ENCODE data around the gene TMEFF1. TPM values are rescaled to one million over a fixed set of nuclear protein-coding genes. Genes with fewer than 3 reads are reported as not detected.

Gene TMEFF1
- total RNA-seq, 1 donor from 2014 or later: 0.13 TPM

DNA sequence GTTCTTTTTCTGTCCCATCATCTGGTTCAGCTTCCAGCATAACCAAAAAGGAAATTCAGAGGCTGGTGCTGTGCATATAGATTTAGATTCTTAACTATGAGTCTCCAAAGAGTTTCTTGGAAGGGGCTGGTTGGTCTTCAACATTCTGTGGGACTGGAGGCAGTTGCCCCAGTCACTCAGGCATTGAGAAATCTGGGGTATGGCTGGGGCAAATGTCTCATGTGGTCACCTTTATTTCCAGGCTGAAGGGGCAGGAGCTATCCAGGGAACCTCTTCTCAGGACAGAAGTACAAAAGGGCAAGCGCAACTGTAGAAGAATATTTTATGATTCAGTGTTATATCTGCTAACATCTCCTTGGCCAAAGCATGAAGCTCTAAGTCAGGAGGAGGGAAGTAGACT, 15.4 kb upstream of the TMEFF1 start:
- Mint-ChIP-seq H3K4me3 (no peak overlapping the region), H3K36me3 (ENCODE audit: low read depth) (no peaks in the 10 kb centered on the region), H3K4me1 (ENCODE audit: low read depth) (no peaks in the 10 kb centered on the region), H3K27ac (no peak overlapping the region), H3K9me3 (no peaks in the 10 kb centered on the region), H3K27me3 (ENCODE audit: insufficient read depth) (peaks cover 9% of the 10 kb centered on the region)
- intact Hi-C loops (cut with micrococcal nuclease): no loop called here
- no peak for DNase-seq (ENCODE audit: low spot score)

DNA sequence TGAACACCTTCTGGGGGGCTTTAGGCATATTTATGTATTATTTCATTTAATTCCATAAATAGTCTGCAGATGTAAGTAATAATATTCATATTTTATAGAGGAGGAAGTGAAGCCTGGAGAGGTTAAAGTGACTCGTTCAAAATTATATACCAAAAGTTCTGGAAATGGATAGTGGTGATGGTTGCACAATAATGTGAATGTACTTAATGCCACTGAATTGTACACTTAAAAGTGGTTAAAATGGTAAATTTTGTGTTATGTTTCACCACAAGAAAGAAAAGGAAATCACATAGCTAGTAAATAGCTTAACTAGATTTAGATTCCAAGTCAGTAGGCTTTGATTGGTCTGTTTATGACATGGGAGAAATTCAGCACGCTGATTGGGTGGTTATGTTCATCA, 13.0 kb upstream of the TMEFF1 start:
- H3K4me3 Mint-ChIP-seq: no peak overlapping the region
- peaks cover 14% of the 10 kb centered on the region for H3K27me3 Mint-ChIP-seq (ENCODE audit: insufficient read depth)
- H3K36me3 Mint-ChIP-seq (ENCODE audit: low read depth): no peaks in the 10 kb centered on the region
- H3K27ac Mint-ChIP-seq: no peak overlapping the region
- H3K4me1 Mint-ChIP-seq (ENCODE audit: low read depth): no peaks in the 10 kb centered on the region
- no peak for DNase-seq (ENCODE audit: low spot score)
- intact Hi-C loops (cut with micrococcal nuclease): no loop called here
- H3K9me3 Mint-ChIP-seq: no peaks in the 10 kb centered on the region

DNA sequence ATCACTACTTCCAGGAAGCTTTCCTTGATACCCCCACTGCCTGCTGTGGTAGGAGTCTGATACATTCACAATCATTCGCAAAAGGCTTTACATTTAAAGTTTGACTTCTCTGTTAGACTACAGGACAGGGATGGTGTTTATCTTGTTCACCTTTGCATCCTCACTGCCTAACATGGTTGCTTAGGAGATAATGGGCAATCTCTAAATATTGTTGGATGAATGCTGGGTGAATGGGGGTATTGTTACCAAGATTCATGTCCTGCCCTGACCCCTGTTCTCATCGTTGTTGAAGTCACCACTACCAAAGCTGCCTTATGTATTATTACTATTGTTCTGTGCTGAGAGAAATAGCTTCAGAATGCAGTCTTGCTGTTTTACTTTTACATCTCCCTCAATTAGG, 7.7 kb upstream of the TMEFF1 start:
- Mint-ChIP-seq H3K27me3 (ENCODE audit: insufficient read depth) (peaks cover 11% of the 10 kb centered on the region), H3K9me3 (no peaks in the 10 kb centered on the region), H3K4me1 (ENCODE audit: low read depth) (no peaks in the 10 kb centered on the region), H3K27ac (no peak overlapping the region), H3K36me3 (ENCODE audit: low read depth) (no peaks in the 10 kb centered on the region), H3K4me3 (no peak overlapping the region)
- intact Hi-C loops (cut with micrococcal nuclease): no loop called here
- no peak for DNase-seq (ENCODE audit: low spot score)

DNA sequence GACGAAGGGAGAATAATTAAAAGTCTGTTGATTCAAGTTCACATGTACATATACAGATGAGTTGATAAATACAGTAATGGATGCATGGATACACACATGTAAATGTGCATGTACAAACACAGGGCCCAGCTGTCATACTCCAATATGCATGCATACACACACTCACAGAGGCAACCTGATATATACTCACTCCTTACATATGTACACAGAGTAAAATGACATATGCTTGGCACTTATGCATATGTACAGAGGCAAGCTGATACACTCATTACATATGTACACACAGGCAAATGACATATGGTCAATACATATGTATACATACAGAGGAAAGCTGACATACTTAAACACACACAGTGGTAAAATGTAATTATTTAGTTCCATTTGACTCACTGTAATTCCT, 7.2 kb upstream of the TMEFF1 start:
- Mint-ChIP-seq H3K27ac (no peak overlapping the region), H3K9me3 (no peaks in the 10 kb centered on the region), H3K27me3 (ENCODE audit: insufficient read depth) (peaks cover 16% of the 10 kb centered on the region), H3K4me3 (no peak overlapping the region), H3K36me3 (ENCODE audit: low read depth) (no peaks in the 10 kb centered on the region), H3K4me1 (ENCODE audit: low read depth) (no peaks in the 10 kb centered on the region)
- no peak for DNase-seq (ENCODE audit: low spot score)
- intact Hi-C loops (cut with micrococcal nuclease): no loop called here

DNA sequence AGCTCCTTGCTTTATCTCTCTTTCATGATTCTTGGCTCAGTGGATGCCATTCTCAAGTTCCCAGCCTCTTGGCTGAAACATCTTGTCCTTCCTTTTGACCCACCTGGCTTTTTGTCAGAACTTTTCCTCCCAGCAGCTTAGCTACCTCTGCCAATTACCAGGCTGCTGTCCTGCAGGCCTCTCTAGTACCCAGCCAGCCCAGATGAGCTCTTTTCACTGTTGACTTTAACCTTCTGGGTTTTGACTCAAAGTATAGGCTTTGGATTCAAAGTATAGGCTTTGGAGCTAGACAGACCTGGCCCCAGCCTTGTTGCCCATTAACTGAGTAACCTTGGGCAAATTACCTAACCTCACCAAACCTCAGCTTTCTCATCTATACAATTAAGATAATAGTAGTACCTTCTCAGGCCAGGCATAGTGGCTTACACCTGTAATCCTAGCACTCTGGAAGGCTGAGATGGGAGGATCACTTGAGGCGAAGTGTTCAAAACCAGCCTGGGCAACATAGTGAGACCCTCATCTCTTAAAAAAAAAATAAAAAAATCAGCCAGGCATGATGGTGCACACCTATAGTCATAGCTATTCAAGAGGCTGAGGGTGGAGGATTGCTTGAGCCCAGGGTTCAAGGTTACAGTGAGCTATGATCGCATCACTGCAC, 6.6 kb upstream of the TMEFF1 start:
- no peaks in the 10 kb centered on the region for H3K36me3 Mint-ChIP-seq (ENCODE audit: low read depth)
- no peak for DNase-seq (ENCODE audit: low spot score)
- intact Hi-C loops (cut with micrococcal nuclease): no loop called here
- peaks cover 21% of the 10 kb centered on the region for H3K27me3 Mint-ChIP-seq (ENCODE audit: insufficient read depth)
- no peak overlapping the region for H3K27ac Mint-ChIP-seq
- H3K9me3 Mint-ChIP-seq: no peaks in the 10 kb centered on the region
- no peak overlapping the region for H3K4me3 Mint-ChIP-seq
- H3K4me1 Mint-ChIP-seq (ENCODE audit: low read depth): no peaks in the 10 kb centered on the region

DNA sequence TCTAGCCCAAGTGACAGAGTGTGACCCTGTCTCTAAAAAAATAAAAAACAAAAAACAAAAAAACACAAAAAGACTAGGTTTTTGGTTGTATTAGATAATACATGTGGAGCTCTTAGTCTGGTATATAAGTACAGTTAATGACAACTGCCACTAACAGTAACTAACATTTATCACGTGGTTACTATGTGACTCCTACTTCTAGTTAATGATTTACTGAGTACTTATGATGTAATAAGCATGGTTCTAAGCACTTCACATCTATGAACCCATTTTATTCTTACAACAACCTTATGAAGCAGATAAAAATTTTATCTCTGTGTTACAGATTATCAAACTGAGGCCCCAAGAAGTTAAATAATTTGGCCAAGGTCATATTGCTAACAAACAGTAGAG, 6.1 kb upstream of the TMEFF1 start:
- intact Hi-C loops (cut with micrococcal nuclease): no loop called here
- no peaks in the 10 kb centered on the region for H3K4me1 Mint-ChIP-seq (ENCODE audit: low read depth)
- no peaks in the 10 kb centered on the region for H3K9me3 Mint-ChIP-seq
- H3K27ac Mint-ChIP-seq: no peak overlapping the region
- no peak for DNase-seq (ENCODE audit: low spot score)
- H3K36me3 Mint-ChIP-seq (ENCODE audit: low read depth): no peaks in the 10 kb centered on the region
- H3K27me3 Mint-ChIP-seq (ENCODE audit: insufficient read depth): peaks cover 26% of the 10 kb centered on the region
- no peak overlapping the region for H3K4me3 Mint-ChIP-seq

DNA sequence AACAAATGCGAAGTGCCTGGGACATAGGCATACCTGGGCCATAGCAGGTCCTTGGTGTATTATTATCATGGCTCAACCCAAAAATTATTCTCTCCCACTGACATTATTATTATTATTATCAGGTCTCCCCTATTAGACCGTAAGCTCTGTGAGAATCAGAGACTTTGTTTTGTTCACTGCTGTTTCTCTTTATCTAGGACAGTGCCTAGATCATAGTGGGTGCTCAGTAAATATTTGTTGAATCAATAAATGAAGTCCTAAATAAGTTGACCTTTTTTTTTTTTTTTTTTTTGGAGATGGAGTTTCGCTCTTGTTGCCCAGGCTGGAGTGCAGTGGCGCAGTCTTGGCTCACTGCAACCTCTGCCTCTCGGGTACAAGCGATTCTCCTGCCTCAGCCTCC, 4.9 kb upstream of the TMEFF1 start:
- no peaks in the 10 kb centered on the region for H3K9me3 Mint-ChIP-seq
- H3K27ac Mint-ChIP-seq: no peak overlapping the region
- no peaks in the 10 kb centered on the region for H3K4me1 Mint-ChIP-seq (ENCODE audit: low read depth)
- no peak for DNase-seq (ENCODE audit: low spot score)
- intact Hi-C loops (cut with micrococcal nuclease): no loop called here
- no peaks in the 10 kb centered on the region for H3K36me3 Mint-ChIP-seq (ENCODE audit: low read depth)
- H3K27me3 Mint-ChIP-seq (ENCODE audit: insufficient read depth): peaks cover 36% of the 10 kb centered on the region
- no peak overlapping the region for H3K4me3 Mint-ChIP-seq

DNA sequence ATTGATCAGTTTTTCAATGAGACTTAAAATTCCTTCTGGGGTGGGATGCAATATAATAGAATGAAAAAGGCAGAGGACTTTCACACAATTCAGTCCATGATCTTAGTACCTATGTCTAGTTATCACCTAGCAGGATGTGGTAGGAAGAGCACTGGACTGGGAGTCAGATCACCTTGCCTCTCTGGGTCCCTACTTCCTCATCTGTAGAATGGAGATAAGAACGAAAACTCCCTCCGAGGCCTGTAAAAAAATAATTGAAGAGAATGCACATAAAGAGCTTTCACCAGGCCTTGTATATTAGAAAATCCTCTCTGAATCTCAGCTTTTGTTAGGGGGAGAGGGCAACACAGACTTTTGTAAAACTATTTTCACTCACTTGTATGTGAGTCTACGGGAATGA, 681 bp upstream of the TMEFF1 start:
- Mint-ChIP-seq H3K27ac (no peak overlapping the region), H3K4me1 (ENCODE audit: low read depth) (peaks cover 7% of the 10 kb centered on the region), H3K27me3 (ENCODE audit: insufficient read depth) (peaks cover 52% of the 10 kb centered on the region), H3K4me3 (peak overlapping the region; percentile 71), H3K36me3 (ENCODE audit: low read depth) (no peaks in the 10 kb centered on the region), H3K9me3 (no peaks in the 10 kb centered on the region)
- intact Hi-C loops (cut with micrococcal nuclease): loop anchor here (5.0 kb wide), 1 partner anchor 120 kb away; the partner anchor contains the start of gene TEX10
- DNase-seq (ENCODE audit: low spot score): no peak

DNA sequence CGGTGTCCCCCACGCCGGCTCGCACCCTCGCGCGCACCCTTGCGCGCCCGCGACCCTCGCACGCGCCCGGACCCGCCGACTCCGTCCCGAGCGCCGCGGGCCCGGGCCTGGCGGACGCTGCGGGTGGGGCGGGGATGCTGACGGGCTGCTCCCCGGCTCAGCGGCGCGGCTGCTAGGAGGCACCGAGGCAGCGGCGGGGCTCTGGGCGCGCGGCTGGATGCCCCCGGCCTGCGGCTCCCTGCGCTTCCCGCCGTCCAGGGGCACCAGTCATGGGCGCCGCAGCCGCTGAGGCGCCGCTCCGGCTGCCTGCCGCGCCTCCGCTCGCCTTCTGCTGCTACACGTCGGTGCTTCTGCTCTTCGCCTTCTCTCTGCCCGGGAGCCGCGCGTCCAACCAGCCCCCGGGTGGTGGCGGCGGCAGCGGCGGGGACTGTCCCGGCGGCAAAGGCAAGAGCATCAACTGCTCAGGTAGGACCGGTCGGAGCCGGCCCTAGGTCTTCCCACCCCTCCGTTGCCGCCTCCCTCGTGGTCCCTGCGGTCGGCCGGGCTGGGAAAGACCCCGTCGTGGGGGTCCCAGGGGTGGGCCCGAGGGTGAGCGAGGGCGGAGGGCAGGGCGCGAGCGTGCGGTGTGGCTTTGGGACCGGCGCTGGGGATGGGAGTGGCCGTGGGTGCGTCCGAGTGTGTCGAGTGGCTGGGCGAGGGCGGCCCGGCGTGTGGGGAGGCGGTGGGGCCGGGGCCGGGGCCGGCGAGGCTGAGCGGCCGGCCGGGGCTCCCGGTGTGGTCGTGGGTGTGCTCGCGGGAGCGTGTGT, 530 bp downstream of the TMEFF1 start:
- no peak for DNase-seq (ENCODE audit: low spot score)
- intact Hi-C loops (cut with micrococcal nuclease): loop anchor here (5.0 kb wide), 1 partner anchor 121 kb away; the partner anchor contains the start of gene TEX10
- no peak overlapping the region for H3K27ac Mint-ChIP-seq
- H3K9me3 Mint-ChIP-seq: no peaks in the 10 kb centered on the region
- H3K27me3 Mint-ChIP-seq (ENCODE audit: insufficient read depth): peaks cover 52% of the 10 kb centered on the region
- no peaks in the 10 kb centered on the region for H3K36me3 Mint-ChIP-seq (ENCODE audit: low read depth)
- peaks cover 7% of the 10 kb centered on the region for H3K4me1 Mint-ChIP-seq (ENCODE audit: low read depth)
- peak overlapping the region; percentile 80 for H3K4me3 Mint-ChIP-seq

DNA sequence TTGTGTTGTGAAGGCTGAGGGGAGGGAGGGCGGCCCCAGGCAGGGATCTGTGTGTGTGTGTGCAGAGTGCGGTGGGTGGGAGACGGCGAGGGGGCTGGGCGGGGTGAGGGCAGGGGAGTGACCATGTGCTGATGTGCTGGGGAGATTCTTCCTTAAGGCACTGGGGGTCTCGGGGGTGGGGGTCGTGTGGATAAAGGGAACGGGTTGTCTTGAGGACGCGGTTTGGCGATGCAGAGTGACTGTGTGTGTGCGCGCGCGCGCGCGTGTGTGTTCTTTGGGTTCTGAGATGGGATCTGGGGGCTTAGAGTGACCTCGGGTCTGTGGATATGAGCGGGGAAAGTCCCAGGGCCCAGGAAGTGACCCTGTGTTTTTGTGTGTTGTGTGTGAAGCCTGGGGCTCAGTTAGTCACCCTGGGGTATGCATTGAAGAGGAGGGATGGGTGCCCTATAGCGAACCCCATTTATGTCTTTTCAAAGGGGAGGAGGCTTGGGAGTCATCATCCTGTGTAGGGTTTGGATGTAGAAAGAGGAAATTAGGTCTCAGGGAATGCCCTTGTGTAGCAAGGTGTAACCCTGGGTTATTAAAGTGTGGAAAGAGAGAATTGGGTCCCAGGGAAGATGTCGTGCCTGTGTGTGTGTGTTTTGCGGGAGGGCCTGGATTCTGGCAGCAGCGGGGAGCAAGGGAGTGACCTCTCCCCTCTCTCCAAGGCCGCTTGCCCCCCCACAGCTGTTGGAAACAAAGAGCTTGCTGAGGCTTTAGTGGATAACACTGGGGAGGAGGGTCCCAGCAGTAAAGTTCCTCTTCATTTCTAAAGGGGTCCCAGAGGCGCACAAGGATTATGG, 1.4 kb downstream of the TMEFF1 start:
- Mint-ChIP-seq H3K36me3 (ENCODE audit: low read depth) (no peaks in the 10 kb centered on the region), H3K9me3 (no peaks in the 10 kb centered on the region), H3K4me3 (peak overlapping the region; percentile 80), H3K4me1 (ENCODE audit: low read depth) (peaks cover 7% of the 10 kb centered on the region), H3K27ac (no peak overlapping the region), H3K27me3 (ENCODE audit: insufficient read depth) (peaks cover 52% of the 10 kb centered on the region)
- intact Hi-C loops (cut with micrococcal nuclease): loop anchor here (5.0 kb wide), 1 partner anchor 122 kb away; the partner anchor contains the start of gene TEX10
- DNase-seq (ENCODE audit: low spot score): no peak

DNA sequence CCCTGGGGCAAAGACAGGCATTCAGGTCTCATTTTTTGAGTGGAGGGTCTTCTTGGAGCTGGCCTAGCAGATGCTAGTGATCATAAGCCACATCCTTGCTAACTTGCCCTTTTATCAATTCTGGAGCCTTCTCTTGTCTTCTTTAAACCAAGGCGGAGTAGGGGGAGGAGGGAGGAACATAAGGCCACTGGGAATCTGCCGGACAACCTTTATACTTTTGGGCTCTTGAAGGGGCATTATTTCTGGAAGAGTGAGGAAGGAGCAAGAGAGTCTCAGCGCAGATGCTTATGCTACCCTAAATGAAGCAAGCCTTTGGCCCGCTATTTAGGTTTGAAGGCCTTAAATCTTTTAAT, 2.0 kb downstream of the TMEFF1 start:
- DNase-seq (ENCODE audit: low spot score): no peak

DNA sequence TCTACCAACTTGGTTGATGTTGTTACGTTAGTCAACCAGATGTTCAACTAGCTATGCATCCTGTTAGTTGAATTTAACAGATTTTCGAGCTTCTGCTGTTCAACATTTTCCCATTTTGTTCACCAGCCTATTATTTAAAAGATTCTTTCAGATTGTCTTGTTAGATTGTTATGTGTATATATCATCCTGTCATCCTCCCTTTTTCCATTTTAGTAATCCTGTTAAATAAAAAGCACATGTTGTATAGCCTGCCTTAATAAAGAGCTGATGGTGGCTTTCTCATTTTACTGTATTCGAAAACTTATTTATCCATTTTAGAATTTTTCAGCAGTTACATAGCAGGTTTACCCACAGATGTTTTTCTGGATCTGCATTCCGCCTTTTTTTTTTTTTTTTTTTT, 4.3 kb downstream of the TMEFF1 start:
- no peaks in the 10 kb centered on the region for H3K36me3 Mint-ChIP-seq (ENCODE audit: low read depth)
- no peak overlapping the region for H3K4me3 Mint-ChIP-seq
- H3K9me3 Mint-ChIP-seq: no peaks in the 10 kb centered on the region
- H3K27ac Mint-ChIP-seq: no peak overlapping the region
- H3K27me3 Mint-ChIP-seq (ENCODE audit: insufficient read depth): peaks cover 34% of the 10 kb centered on the region
- DNase-seq (ENCODE audit: low spot score): no peak
- intact Hi-C loops (cut with micrococcal nuclease): no loop called here
- peaks cover 7% of the 10 kb centered on the region for H3K4me1 Mint-ChIP-seq (ENCODE audit: low read depth)

More for the DNA sequence above, 2.0 kb downstream of the TMEFF1 start:
- Mint-ChIP-seq H3K27me3 (ENCODE audit: insufficient read depth) (peaks cover 54% of the 10 kb centered on the region), H3K27ac (no peak overlapping the region), H3K4me1 (ENCODE audit: low read depth) (peaks cover 7% of the 10 kb centered on the region), H3K36me3 (ENCODE audit: low read depth) (no peaks in the 10 kb centered on the region), H3K9me3 (no peaks in the 10 kb centered on the region), H3K4me3 (no peak overlapping the region)
- intact Hi-C loops (cut with micrococcal nuclease): loop anchor here (5.0 kb wide), 1 partner anchor 123 kb away; the partner anchor contains the start of gene TEX10

DNA sequence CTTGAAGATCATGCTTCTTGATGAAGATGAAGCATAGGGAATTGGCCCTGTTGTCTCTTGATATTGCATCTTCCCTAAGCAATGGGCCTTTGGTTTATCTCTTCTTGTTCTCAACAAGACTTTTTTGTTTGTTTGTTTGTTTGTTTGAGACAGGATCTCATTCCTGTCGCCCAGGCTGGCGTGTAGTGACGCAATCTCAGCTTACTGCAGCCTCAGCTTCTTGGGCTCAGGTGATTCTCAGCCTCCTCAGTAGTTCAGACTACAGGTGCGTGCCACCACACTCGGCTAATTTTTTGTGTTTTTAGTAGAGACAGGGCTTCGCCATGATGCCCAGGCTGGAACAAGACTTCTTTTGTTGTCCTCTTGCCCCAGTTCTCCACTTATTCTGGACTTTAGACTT, 5.2 kb downstream of the TMEFF1 start:
- H3K4me3 Mint-ChIP-seq: no peak overlapping the region
- H3K27ac Mint-ChIP-seq: no peak overlapping the region
- no peak for DNase-seq (ENCODE audit: low spot score)
- intact Hi-C loops (cut with micrococcal nuclease): no loop called here
- peaks cover 7% of the 10 kb centered on the region for H3K4me1 Mint-ChIP-seq (ENCODE audit: low read depth)
- H3K9me3 Mint-ChIP-seq: no peaks in the 10 kb centered on the region
- H3K27me3 Mint-ChIP-seq (ENCODE audit: insufficient read depth): peaks cover 29% of the 10 kb centered on the region
- no peaks in the 10 kb centered on the region for H3K36me3 Mint-ChIP-seq (ENCODE audit: low read depth)
